ENCODE data around the gene FAM114A1.

GRCh38 chr4:38898245-38898644 lies 30.6 kb downstream of the FAM114A1 start:
- TF ChIP-seq POLR2A (IDR thresholded peaks at IDR 0.05; ENCODE audit: low read depth, low read length), result no peak
- no peak for TF ChIP-seq POLR2AphosphoS5 (IDR thresholded peaks at IDR 0.05; ENCODE audit: low read depth, low read length)
- no peak for TF ChIP-seq PAX5 (IDR thresholded peaks at IDR 0.05; ENCODE audit: insufficient read depth, low read length, severe bottlenecking)
- no peak for TF ChIP-seq TAF1 (IDR thresholded peaks at IDR 0.05; ENCODE audit: low read depth, low read length)
- no peak for TF ChIP-seq SPI1 (IDR thresholded peaks at IDR 0.05; ENCODE audit: low read depth, low read length)
- no peak for TF ChIP-seq POU2F2 (IDR thresholded peaks at IDR 0.05; ENCODE audit: low read depth, low read length)

Measured in GM12891 (cell line).